ENCODE results near the gene MTTP.

The MTTP gene

DNA sequence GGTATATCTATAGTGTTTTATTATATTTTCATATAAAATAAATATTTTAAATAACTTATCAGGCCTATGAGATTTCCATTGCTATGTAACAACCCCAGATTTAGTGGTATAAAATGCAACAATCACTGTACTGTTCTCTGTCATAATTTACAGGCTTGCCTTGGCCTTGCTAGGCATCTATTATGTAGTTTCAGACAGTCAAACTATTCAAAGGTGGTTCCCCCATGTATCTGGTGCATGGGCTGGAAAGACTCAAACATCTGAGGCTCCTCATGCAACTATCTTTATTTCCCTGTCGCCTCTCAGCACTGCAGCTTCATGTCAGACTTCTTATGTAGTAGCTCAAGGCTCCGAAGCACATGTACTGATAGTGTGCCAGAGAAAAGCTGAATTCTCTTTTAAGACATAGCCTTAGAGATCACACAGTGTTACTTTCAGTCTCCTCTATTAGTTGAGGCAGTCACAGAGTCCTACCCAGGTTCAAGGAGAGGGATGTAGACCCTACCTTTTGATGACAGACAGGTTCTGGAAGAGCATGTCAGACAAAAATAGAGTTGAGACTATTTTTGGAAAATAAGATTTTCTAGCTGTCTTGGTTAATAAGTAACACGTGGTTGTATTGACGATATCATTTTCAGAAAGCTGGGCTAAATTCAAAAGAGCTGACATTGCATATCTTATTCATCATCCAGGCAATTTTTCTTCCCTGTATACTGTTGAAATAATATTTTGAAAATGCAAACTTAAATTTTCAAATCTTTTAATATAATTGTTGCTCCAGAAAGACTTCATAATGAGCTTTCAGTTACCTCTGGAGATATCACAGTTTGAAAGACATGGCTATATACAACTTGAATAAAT lies 19.4 kb downstream of the MTTP start:
- no peak for DNase-seq

- no peak for DNase-seq
Measured at GRCh38 chr4:99594818-99595217, 20.2 kb downstream of the MTTP start.

GRCh38 chr4:99606716-99607115 lies 32.1 kb downstream of the MTTP start:
- no peak for DNase-seq

DNA sequence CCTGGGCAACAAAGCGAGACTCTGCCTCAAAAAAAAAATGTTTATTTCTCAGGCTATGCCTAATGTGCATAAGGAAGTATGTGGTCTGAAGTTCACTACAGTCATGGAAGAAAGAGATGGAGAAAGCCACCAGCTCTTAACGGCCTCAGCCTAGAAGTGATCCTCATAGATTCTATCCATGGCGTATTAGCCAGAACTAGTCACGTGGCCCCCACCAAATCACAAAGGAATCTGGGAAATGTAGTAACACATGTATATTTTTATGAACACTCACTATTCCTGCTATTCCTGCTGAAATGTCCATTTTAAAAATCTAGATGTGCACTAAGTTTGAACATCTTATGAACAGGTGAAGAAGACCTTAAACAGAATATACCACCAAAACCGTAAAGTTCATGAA lies 33.8 kb downstream of the MTTP start:
- no peak for DNase-seq

GRCh38 chr4:99610605-99611175 lies 36.1 kb downstream of the MTTP start:
- DNase-seq = no peak

- no peak for DNase-seq
Measured at GRCh38 chr4:99612281-99612680, 37.7 kb downstream of the MTTP start.

DNA sequence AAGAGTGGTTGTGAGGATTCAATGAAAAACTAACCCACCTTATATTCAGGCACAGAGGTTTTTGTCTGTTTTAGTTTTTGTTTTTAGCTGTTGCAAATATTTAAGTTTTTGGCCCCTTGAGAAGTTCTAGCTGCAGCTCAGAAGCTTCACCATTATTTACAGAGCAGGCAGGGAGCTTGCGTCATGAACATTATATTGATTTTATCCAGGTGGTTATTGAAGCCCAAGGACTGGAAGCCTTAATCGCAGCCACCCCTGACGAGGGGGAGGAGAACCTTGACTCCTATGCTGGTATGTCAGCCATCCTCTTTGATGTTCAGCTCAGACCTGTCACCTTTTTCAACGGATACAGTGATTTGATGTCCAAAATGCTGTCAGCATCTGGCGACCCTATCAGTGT lies 38.1 kb downstream of the MTTP start:
- no peak for DNase-seq

DNA sequence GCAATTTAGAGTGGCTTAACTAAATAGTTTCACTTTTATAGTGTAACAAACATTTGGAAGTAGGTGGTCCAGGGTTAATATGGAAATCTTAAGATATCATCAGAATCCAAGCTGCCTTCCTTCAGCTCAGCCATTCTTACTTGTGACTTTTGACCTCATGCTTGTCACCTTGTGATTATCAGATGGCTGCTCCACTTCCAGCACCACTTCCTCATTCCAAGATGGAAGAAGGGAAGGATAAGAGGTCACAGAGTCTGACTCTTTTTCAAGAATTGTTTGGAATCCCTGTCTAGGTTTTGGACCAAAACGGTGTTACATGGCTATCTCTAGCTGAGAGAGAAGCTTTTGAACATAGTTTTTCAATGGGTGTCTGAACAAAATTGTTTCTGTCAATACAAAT lies 39.9 kb downstream of the MTTP start:
- no peak for DNase-seq

- no peak for DNase-seq
Measured at GRCh38 chr4:99615170-99615820, 40.7 kb downstream of the MTTP start.

- DNase-seq = no peak
Measured at GRCh38 chr4:99617374-99617773, 42.8 kb downstream of the MTTP start.

GRCh38 chr4:99622341-99622740 lies 47.7 kb downstream of the MTTP start:
- no peak for DNase-seq

DNA sequence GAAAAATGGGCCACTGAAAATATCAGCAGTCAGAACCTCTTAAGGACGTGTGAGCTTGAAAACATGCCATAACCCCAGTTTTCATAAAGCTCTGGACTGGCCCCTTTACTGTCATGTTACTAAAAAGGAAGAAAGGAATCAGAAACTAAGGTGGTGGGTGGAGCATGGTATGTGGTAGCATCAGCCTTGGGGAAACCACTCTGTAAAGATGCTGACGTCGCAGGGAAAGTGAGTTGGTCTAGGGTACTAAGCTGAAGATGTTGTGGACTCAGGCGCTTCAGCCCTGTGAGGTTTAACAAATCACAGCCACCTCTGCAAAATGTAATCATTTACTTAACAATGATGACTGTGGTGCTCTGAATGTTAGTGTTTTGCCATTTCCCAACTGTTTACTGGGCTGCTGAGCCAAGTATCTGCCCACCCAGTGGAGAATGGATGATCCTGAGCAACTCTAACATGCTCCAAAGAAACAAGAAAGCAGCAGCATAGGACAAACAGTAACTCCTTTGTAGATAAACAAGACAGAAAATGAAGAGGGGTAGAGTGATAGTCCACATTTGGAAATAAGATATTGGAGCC lies 49.6 kb downstream of the MTTP start:
- DNase-seq = no peak

DNA sequence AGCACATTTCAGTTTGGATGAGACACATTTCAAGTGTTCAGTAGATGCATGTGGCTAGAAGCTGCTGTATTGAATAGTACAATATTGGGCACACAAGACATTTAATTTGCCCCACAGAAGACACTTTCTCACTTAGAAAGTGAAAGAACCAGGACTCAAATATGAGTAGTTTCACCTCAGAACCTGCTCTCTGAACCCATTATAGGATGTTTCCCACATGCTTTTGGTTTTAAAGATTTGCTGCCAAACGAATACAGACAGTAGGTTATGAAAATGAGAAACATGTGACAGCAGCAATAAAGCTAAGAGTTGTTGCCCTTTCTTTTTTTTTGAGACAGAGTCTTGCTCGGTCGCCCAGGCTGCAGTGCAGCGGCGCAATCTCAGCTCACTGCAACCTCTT lies 50.7 kb downstream of the MTTP start:
- no peak for DNase-seq

DNA sequence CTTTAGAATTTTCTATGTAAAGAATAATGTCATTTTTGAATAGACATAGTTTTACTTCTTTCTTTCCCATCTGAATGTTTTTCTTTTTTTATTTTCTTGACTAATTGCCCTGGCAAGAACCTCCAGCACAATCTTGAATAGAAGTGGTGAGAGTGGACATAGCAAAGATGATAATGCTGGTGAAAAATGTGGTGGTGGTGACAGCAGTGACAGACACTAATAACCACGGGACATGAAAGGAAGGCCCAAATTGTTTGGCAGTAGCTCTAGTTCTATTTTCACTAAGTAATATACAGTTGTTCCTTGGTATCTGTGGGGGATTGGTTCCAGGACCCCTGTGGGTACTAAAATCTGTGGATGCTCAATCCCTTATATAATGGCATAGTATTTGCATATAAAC lies 53.4 kb downstream of the MTTP start:
- no peak for DNase-seq

DNA sequence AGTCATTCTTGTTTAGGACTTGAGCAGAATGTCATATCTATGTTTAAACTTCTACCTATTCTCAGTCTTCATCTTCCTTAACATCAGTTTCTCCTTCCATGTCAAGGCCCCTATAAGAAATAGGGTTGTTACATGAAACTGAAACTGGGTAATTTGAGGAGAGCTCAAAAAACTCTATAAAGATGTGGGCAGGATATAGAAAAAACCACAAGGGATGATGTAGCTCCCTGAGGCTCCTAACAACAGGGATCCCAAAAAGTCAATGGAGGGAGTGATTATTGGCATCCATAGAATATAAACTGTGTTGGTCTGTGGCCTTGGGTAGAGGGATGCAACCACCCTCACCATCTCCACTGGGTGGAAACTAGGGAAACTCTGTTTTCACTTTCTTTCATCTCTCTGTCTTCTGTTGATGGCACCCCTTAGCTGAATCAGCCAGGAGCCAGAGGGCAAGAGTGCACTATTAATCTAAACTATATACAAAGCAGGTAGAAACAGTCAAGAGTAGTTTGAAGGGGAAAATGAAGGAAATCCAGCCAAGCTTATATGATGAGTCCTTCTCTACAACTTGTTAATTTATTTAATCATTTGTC lies 55.4 kb downstream of the MTTP start:
- no peak for DNase-seq

DNA sequence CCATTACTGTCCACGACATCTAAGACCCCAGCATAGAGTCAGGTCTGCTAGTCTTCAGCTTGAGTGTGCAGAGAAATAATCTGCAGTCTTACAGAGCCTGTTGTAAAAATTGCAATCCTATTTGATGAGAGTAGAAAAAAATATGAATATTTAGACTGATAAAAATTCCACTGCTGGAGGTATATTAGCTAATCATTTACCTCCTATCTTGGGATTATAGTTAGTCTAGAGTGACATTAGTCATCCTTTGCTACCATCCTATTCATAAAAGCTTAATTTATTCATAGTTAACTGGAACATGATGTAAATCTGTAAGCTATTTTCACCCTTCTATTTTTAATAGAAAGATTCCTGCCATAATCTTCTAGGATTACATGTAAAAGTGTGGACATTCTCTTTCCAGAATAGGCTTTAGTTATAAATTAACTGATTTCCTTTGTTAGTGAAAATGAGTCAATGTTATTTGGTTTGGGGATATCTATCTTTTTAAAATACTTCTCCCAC lies 56.3 kb downstream of the MTTP start:
- DNase-seq = no peak

DNA sequence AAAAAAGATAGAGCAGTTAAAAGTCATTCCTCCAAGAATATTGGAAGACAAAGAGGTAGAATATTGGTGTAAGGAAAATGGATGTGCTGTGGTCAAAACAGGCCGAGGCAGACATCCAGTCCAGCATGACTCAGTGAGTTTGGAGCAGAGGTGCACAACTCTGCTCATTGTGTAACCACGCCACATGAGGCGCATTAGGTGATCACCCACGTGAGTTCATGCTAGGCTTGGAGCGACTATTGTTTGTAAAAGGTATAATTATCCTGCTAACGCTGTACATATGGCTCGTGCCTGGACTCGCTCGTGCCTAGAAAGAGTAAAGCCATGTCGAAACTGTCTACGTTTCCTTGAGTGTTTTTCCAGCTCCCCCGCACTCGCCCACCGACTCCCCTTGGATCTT lies 59.1 kb downstream of the MTTP start:
- no peak for DNase-seq

GRCh38 chr4:99634742-99635360 lies 60.2 kb downstream of the MTTP start:
- DNase-seq = no peak

DNA sequence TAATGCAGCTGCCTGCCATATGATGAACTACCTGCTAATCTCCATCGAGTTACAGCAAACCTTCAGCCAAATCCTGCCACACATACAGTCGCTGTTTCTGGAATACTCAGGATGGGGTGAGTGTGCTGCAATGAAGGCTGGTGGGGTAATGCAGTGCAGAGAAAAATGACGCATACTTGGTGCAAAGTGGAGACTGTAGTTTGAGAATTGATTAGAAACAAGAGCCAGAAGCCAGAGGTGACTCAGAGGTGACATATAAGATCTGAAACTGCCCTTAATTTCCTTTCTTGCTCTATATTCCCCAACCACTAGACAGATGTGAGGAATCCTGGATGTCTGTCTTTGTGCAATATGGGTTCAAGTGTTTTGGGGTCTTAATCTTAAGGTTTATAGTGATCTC lies 61.0 kb downstream of the MTTP start:
- DNase-seq = no peak

- no peak for DNase-seq
Measured at GRCh38 chr4:99636422-99636821, 61.8 kb downstream of the MTTP start.

DNA sequence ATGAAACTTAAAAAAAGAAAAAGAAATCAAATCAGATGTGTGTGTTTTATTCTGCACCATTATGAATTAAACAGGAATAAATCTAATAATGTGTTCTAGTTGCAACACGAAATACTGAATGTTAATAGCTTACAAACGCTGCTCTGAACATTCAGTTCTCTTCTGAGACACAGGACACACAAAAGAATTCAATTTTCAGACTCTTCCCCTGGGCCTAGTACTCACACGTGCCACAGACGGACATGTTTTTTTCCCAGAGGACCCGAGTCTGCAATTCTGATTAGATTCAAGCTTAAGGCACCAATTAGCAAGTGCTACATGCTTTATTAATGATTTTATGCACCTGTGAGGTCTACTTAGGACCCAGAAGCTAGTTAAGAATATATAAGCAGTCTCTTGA lies 62.5 kb downstream of the MTTP start:
- peak; percentile 12 for DNase-seq

GRCh38 chr4:99640676-99641075 lies 66.1 kb downstream of the MTTP start:
- no peak for DNase-seq
